ENCODE data around the gene FOXD3. TPM values are rescaled to one million over a fixed set of nuclear protein-coding genes. Genes with fewer than 3 reads are reported as not detected.

The FOXD3 gene
- not detected in 2 replicates for total RNA-seq

GRCh38 chr1:63322114-63322943 lies at the start of gene FOXD3:
Gene FOXD3, plus strand, starts transcription at chr1:63322567. Its CDS starts 492 bp downstream, at chr1:63323059.
- Histone ChIP-seq H3K4me3 (ENCODE audit: low read depth, low read length) (peak within 1 kb of the TSS; percentile 20), H3K36me3 (ENCODE audit: control insufficient read depth, insufficient read depth, low read length) (no peaks in the 10 kb centered on the region), H3K27me3 (ENCODE audit: control insufficient read depth, insufficient read depth, low read length) (peaks cover 90% of the 10 kb centered on the region)
- no peak for TF ChIP-seq CTCF (IDR thresholded peaks at IDR 0.05; ENCODE audit: insufficient read depth, low read length, poor library complexity, severe bottlenecking)
- DNase-seq (ENCODE audit: low read depth), result no peak

GRCh38 chr1:63272811-63273210 lies 49.6 kb upstream of the FOXD3 start:
- no peak overlapping the region for H3K4me3 ChIP-seq (ENCODE audit: low read depth, low read length)
- H3K27me3 ChIP-seq (ENCODE audit: control insufficient read depth, insufficient read depth, low read length), result no peaks in the 10 kb centered on the region
- TF ChIP-seq CTCF (IDR thresholded peaks at IDR 0.05; ENCODE audit: insufficient read depth, low read length, poor library complexity, severe bottlenecking), result no peak
- no peak for DNase-seq (ENCODE audit: low read depth)
- H3K36me3 ChIP-seq (ENCODE audit: control insufficient read depth, insufficient read depth, low read length), result no peaks in the 10 kb centered on the region

GRCh38 chr1:63274371-63274770 lies 48.0 kb upstream of the FOXD3 start:
- Histone ChIP-seq H3K4me3 (ENCODE audit: low read depth, low read length) (no peak overlapping the region), H3K27me3 (ENCODE audit: control insufficient read depth, insufficient read depth, low read length) (no peaks in the 10 kb centered on the region), H3K36me3 (ENCODE audit: control insufficient read depth, insufficient read depth, low read length) (no peaks in the 10 kb centered on the region)
- DNase-seq (ENCODE audit: low read depth), result no peak
- no peak for TF ChIP-seq CTCF (IDR thresholded peaks at IDR 0.05; ENCODE audit: insufficient read depth, low read length, poor library complexity, severe bottlenecking)

- Histone ChIP-seq H3K27me3 (ENCODE audit: control insufficient read depth, insufficient read depth, low read length) (no peaks in the 10 kb centered on the region), H3K4me3 (ENCODE audit: low read depth, low read length) (no peak overlapping the region), H3K36me3 (ENCODE audit: control insufficient read depth, insufficient read depth, low read length) (no peaks in the 10 kb centered on the region)
- TF ChIP-seq CTCF (IDR thresholded peaks at IDR 0.05; ENCODE audit: insufficient read depth, low read length, poor library complexity, severe bottlenecking), result no peak
- no peak for DNase-seq (ENCODE audit: low read depth)
These were observed 47.4 kb upstream of the FOXD3 start for GRCh38 chr1:63274979-63275378.

GRCh38 chr1:63276624-63277023 lies 45.7 kb upstream of the FOXD3 start:
- TF ChIP-seq CTCF (IDR thresholded peaks at IDR 0.05; ENCODE audit: insufficient read depth, low read length, poor library complexity, severe bottlenecking), result no peak
- Histone ChIP-seq H3K4me3 (ENCODE audit: low read depth, low read length) (no peak overlapping the region), H3K36me3 (ENCODE audit: control insufficient read depth, insufficient read depth, low read length) (no peaks in the 10 kb centered on the region), H3K27me3 (ENCODE audit: control insufficient read depth, insufficient read depth, low read length) (no peaks in the 10 kb centered on the region)
- DNase-seq (ENCODE audit: low read depth), result no peak
